ENCODE measurements around the gene TLK1.

- TF ChIP-seq YY1 (IDR thresholded peaks at IDR 0.05; ENCODE audit: low read depth, low read length) = no peak
- TF ChIP-seq USF2 (IDR thresholded peaks at IDR 0.05; ENCODE audit: borderline replicate concordance, low read depth, low read length) = no peak
- TF ChIP-seq POLR2A (IDR thresholded peaks at IDR 0.05; ENCODE audit: low read depth, low read length) = no peak
- TF ChIP-seq, protein P1, sequence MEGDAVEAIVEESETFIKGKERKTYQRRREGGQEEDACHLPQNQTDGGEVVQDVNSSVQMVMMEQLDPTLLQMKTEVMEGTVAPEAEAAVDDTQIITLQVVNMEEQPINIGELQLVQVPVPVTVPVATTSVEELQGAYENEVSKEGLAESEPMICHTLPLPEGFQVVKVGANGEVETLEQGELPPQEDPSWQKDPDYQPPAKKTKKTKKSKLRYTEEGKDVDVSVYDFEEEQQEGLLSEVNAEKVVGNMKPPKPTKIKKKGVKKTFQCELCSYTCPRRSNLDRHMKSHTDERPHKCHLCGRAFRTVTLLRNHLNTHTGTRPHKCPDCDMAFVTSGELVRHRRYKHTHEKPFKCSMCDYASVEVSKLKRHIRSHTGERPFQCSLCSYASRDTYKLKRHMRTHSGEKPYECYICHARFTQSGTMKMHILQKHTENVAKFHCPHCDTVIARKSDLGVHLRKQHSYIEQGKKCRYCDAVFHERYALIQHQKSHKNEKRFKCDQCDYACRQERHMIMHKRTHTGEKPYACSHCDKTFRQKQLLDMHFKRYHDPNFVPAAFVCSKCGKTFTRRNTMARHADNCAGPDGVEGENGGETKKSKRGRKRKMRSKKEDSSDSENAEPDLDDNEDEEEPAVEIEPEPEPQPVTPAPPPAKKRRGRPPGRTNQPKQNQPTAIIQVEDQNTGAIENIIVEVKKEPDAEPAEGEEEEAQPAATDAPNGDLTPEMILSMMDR (IDR thresholded peaks at IDR 0.05 in 2 of 3, conservative IDR thresholded peaks at IDR 0.05 in 1 of 3; ENCODE audit: control insufficient read depth in 2 of 3, extremely low read depth in 1 of 3, insufficient read depth in 1 of 3, low read depth in 3 of 3, low read length in 3 of 3) = no peak
- no peak for TF ChIP-seq LARP7 (IDR thresholded peaks at IDR 0.05)
- TF ChIP-seq ZNF384 (IDR thresholded peaks at IDR 0.05; ENCODE audit: borderline replicate concordance, low read depth, low read length) = no peak
- TF ChIP-seq, protein P2, sequence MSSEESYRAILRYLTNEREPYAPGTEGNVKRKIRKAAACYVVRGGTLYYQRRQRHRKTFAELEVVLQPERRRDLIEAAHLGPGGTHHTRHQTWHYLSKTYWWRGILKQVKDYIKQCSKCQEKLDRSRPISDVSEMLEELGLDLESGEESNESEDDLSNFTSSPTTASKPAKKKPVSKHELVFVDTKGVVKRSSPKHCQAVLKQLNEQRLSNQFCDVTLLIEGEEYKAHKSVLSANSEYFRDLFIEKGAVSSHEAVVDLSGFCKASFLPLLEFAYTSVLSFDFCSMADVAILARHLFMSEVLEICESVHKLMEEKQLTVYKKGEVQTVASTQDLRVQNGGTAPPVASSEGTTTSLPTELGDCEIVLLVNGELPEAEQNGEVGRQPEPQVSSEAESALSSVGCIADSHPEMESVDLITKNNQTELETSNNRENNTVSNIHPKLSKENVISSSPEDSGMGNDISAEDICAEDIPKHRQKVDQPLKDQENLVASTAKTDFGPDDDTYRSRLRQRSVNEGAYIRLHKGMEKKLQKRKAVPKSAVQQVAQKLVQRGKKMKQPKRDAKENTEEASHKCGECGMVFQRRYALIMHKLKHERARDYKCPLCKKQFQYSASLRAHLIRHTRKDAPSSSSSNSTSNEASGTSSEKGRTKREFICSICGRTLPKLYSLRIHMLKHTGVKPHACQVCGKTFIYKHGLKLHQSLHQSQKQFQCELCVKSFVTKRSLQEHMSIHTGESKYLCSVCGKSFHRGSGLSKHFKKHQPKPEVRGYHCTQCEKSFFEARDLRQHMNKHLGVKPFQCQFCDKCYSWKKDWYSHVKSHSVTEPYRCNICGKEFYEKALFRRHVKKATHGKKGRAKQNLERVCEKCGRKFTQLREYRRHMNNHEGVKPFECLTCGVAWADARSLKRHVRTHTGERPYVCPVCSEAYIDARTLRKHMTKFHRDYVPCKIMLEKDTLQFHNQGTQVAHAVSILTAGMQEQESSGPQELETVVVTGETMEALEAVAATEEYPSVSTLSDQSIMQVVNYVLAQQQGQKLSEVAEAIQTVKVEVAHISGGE (CRISPR knock-in tag; IDR thresholded peaks at IDR 0.05) = no peak
- TF ChIP-seq NR2C2 (IDR thresholded peaks at IDR 0.05; ENCODE audit: borderline replicate concordance, control insufficient read depth, insufficient read length, low read depth) = no peak
- no peak for TF ChIP-seq BRCA1 (IDR thresholded peaks at IDR 0.05; ENCODE audit: low read depth, low read length)
- TF ChIP-seq IKZF2 (IDR thresholded peaks at IDR 0.05) = no peak
- no peak for TF ChIP-seq SIX5 (IDR thresholded peaks at IDR 0.05; ENCODE audit: low read depth, low read length, severe bottlenecking)
- TF ChIP-seq SIN3A (IDR thresholded peaks at IDR 0.05; ENCODE audit: low read depth, low read length) = no peak
Measured at GRCh38 chr2:171181064-171182049, 20.7 kb upstream of the TLK1 start.
